Body of pancreas (tissue), 4 donors: ENCODE results near the gene DOP1B.

ENCODE experiments used
- POLR2A ChIP-seq, 3 donors: fragments of 450-650 bp; IDR thresholded peaks; one replicate each; pipeline ENCODE4 v1.6.1; 2016; ENCODE audit warnings: antibody characterized with exemption in 3 of 3, mild to moderate bottlenecking in 2 of 3
- TF ChIP-seq, protein P1 (sequence below), 7 experiments: fragments of 450-650 bp in 4 of 7; fragments of 200-600 bp in 3 of 7; sonication (generic) in 3 of 7; IDR thresholded peaks; one replicate each; pipeline ENCODE4 v1.5.1; 2016 to 2019; ENCODE audit warnings: antibody characterized with exemption in 7 of 7

DNA sequence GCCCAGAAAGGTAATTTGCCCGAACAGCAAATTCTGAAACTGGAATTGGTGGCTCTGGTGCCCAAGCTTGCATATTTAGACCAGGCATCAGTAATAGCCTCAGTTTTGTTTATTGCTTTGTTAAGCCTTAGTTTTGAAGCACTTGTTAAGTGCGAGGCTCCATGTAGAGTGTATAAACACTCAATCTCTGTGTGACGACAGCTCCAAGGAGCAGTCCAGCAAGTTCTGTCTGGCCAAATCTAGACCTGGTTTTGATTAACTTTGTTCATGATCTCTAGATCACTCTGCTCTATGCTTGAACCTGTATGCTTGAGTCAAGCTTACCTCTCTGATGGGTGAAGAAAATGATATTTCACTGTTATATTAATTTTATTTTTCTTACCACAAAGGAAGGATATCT, 37.4 kb downstream of the DOP1B start:
- TF ChIP-seq, protein P1, sequence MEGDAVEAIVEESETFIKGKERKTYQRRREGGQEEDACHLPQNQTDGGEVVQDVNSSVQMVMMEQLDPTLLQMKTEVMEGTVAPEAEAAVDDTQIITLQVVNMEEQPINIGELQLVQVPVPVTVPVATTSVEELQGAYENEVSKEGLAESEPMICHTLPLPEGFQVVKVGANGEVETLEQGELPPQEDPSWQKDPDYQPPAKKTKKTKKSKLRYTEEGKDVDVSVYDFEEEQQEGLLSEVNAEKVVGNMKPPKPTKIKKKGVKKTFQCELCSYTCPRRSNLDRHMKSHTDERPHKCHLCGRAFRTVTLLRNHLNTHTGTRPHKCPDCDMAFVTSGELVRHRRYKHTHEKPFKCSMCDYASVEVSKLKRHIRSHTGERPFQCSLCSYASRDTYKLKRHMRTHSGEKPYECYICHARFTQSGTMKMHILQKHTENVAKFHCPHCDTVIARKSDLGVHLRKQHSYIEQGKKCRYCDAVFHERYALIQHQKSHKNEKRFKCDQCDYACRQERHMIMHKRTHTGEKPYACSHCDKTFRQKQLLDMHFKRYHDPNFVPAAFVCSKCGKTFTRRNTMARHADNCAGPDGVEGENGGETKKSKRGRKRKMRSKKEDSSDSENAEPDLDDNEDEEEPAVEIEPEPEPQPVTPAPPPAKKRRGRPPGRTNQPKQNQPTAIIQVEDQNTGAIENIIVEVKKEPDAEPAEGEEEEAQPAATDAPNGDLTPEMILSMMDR (IDR thresholded peaks at IDR 0.05), result no peak
- TF ChIP-seq POLR2A (IDR thresholded peaks at IDR 0.05), result no peak
